ENCODE results near the gene SLC29A2. TPM values are rescaled to one million over a fixed set of nuclear protein-coding genes. Genes with fewer than 3 reads are reported as not detected.
A peak's percentile ranks its signal among the peaks of the same experiment; 100 is the strongest.

SLC29A2 gene
- total and polyA plus RNA-seq, 2 donors (not counting 3 experiments of a cell fraction or from before 2014, with no cell fraction given): 2.4 to 5.2 TPM

GRCh38 chr11:66316849-66317251 lies 54.7 kb downstream of the SLC29A2 start, which contains the start of gene CD248:
CD248 (minus strand) TSS chr11:66317044; CDS start chr11:66317027, 17 bp downstream.
- H3K27me3 ChIP-seq (ENCODE audit: control insufficient read depth in 2 of 2, insufficient read depth in 2 of 2, low read length in 2 of 2): peaks cover 5 to 7% of the 10 kb centered on the region in 2 experiments
- H3K4me2 ChIP-seq (ENCODE audit: insufficient read depth, low read length): no peak within 1 kb of the TSS
- peak; percentile 74 for TF ChIP-seq EZH2 (IDR thresholded peaks at IDR 0.05; ENCODE audit: borderline replicate concordance, low read depth, low read length, severe bottlenecking)
- TF ChIP-seq POLR2A (IDR thresholded peaks at IDR 0.05; ENCODE audit: low read depth, low read length): no peak
- BruUV-seq (replicated peaks): no TSS peak
- no peak within 1 kb of the TSS for H3K9ac ChIP-seq (replicated peaks; ENCODE audit: extremely low read depth, insufficient read depth, low read length)
- no peaks in the 10 kb centered on the region for H3K9me1 ChIP-seq (replicated peaks; ENCODE audit: control insufficient read depth, extremely low read depth, insufficient read depth, low read length)
- ChIA-PET POLR2A (no interaction called here), CTCF (interaction anchor here (0.8 to 9.5 kb wide), 3 partner anchors 10 to 35 kb away, joined by 3 to 225 read pairs (median 5); partner anchors contain the start of gene RIN1)
- dilution Hi-C loops (cut with MboI; ENCODE audit: extremely low pct_ligation_motif_present, low sequenced_read_pairs): no loop called here
- H2AFZ ChIP-seq (ENCODE audit: low read depth, low read length): no peak within 1 kb of the TSS
- DNase-seq (ENCODE audit: low read depth, low spot score): peak; percentile 15
- no peak for FAIRE-seq
- no peaks in the 10 kb centered on the region for H3K36me3 ChIP-seq (ENCODE audit: control insufficient read depth in 2 of 2, extremely low read depth in 1 of 2, insufficient read depth in 2 of 2, low read length in 2 of 2)
- H3K4me1 ChIP-seq (ENCODE audit: control insufficient read depth, extremely low read depth, insufficient read depth, low read length): peaks cover 4% of the 10 kb centered on the region
- no peak within 1 kb of the TSS for H3K27ac ChIP-seq (ENCODE audit: insufficient read depth, low read depth, low read length)
- H3K79me2 ChIP-seq (ENCODE audit: control insufficient read depth, insufficient read depth, low read length): no peaks in the 10 kb centered on the region
- intact Hi-C loops (cut with micrococcal nuclease): no loop called here
- H3K4me3 ChIP-seq (replicated peaks in 1 of 3; ENCODE audit: insufficient read depth in 1 of 3, low read depth in 1 of 3, low read length in 3 of 3): peak within 1 kb of the TSS in 1 of 3 experiments; percentile 7
- H4K20me1 ChIP-seq (replicated peaks; ENCODE audit: control insufficient read depth, extremely low read depth, insufficient read depth, low read length): no peaks in the 10 kb centered on the region
- no peaks in the 10 kb centered on the region for H3K9me3 ChIP-seq (replicated peaks; ENCODE audit: control insufficient read depth, insufficient read depth, low read length)

GRCh38 chr11:66315921-66316811 lies 55.4 kb downstream of the SLC29A2 start:
- no peak for DNase-seq (ENCODE audit: low read depth, low spot score)
- Histone ChIP-seq H3K9me3 (replicated peaks; ENCODE audit: control insufficient read depth, insufficient read depth, low read length) (no peaks in the 10 kb centered on the region), H3K79me2 (ENCODE audit: control insufficient read depth, insufficient read depth, low read length) (no peaks in the 10 kb centered on the region), H4K20me1 (replicated peaks; ENCODE audit: control insufficient read depth, extremely low read depth, insufficient read depth, low read length) (no peaks in the 10 kb centered on the region), H3K27ac (ENCODE audit: insufficient read depth, low read depth, low read length) (no peak overlapping the region), H3K9ac (replicated peaks; ENCODE audit: extremely low read depth, insufficient read depth, low read length) (no peak overlapping the region), H2AFZ (ENCODE audit: low read depth, low read length) (no peak overlapping the region), H3K4me3 (replicated peaks in 1 of 3; ENCODE audit: insufficient read depth in 1 of 3, low read depth in 1 of 3, low read length in 3 of 3) (no peak overlapping the region), H3K9me1 (replicated peaks; ENCODE audit: control insufficient read depth, extremely low read depth, insufficient read depth, low read length) (no peaks in the 10 kb centered on the region), H3K4me2 (ENCODE audit: insufficient read depth, low read length) (no peak overlapping the region), H3K4me1 (ENCODE audit: control insufficient read depth, extremely low read depth, insufficient read depth, low read length) (peaks cover 4% of the 10 kb centered on the region), H3K36me3 (ENCODE audit: control insufficient read depth in 2 of 2, extremely low read depth in 1 of 2, insufficient read depth in 2 of 2, low read length in 2 of 2) (no peaks in the 10 kb centered on the region), H3K27me3 (ENCODE audit: control insufficient read depth in 2 of 2, insufficient read depth in 2 of 2, low read length in 2 of 2) (peaks cover 5 to 7% of the 10 kb centered on the region in 2 experiments)
- CTCF ChIA-PET: interaction anchor here (0.8 to 9.5 kb wide), 4 partner anchors 11 to 73 kb away, joined by 3 to 225 read pairs (median 4); partner anchors contain the start of gene RIN1
- dilution Hi-C loops (cut with MboI; ENCODE audit: extremely low pct_ligation_motif_present, low sequenced_read_pairs) (no loop called here), intact Hi-C loops (cut with micrococcal nuclease) (no loop called here)
- BruUV-seq (replicated peaks): no TSS peak
- no peak for FAIRE-seq
- no peak for TF ChIP-seq JUN (IDR thresholded peaks at IDR 0.05; ENCODE audit: borderline replicate concordance, insufficient read depth, insufficient read length, low read depth)
- TF ChIP-seq GATA2 (IDR thresholded peaks at IDR 0.05; ENCODE audit: insufficient read depth, insufficient read length, low read depth, low read length): no peak
- no peak for TF ChIP-seq MAX (IDR thresholded peaks at IDR 0.05; ENCODE audit: insufficient read depth, insufficient read length)
- TF ChIP-seq CTCF (IDR thresholded peaks at IDR 0.05; ENCODE audit: extremely low read depth in 1 of 2, insufficient read depth in 1 of 2, low read depth in 1 of 2, low read length in 2 of 2): no peak
- POLR2A ChIA-PET: no interaction called here
